ACC112 (cell line): ENCODE data around the gene NDE1.

ENCODE experiments used
- H2AFZ ChIP-seq: fragments of 200-600 bp; sonication (generic); one replicate; pipeline ENCODE4 v1.6.0; 2017; ENCODE audit warnings: antibody characterized with exemption, low read length; ENCODE audit not compliant: unreplicated experiment
- H3K27ac ChIP-seq: fragments of 200-600 bp; sonication (generic); 2 replicates; pipeline ENCODE4 v1.5.1; 2014; ENCODE audit warnings: low read depth, mild to moderate bottlenecking, antibody characterized with exemption, low read length, moderate library complexity
- H3K27me3 ChIP-seq: fragments of 200-600 bp; sonication (generic); 2 replicates; pipeline ENCODE4 v1.6.1; 2014; ENCODE audit warnings: mild to moderate bottlenecking, antibody characterized with exemption, low read length, moderate library complexity, mixed read lengths; ENCODE audit not compliant: insufficient read depth
- H3K36me3 ChIP-seq: fragments of 200-600 bp; sonication (generic); 2 replicates; pipeline ENCODE4 v1.6.1; 2016; ENCODE audit warnings: mild to moderate bottlenecking, antibody characterized with exemption, low read length, moderate library complexity, mixed read lengths; ENCODE audit not compliant: insufficient read depth
- H3K4me1 ChIP-seq: fragments of 200-600 bp; sonication (generic); one replicate; pipeline ENCODE4 v1.6.1; 2016; ENCODE audit warnings: low read length, mixed read lengths; ENCODE audit not compliant: insufficient read depth, unreplicated experiment, control insufficient read depth
- H3K4me3 ChIP-seq: fragments of 200-600 bp; sonication (generic); 2 replicates; pipeline ENCODE4 v1.5.1; 2014; ENCODE audit warnings: mild to moderate bottlenecking, low read depth, low read length
- H3K79me2 ChIP-seq: fragments of 200-600 bp; sonication (generic); one replicate; pipeline ENCODE4 v1.6.0; 2016; ENCODE audit warnings: low read length; ENCODE audit not compliant: control insufficient read depth, unreplicated experiment, insufficient read depth

NDE1 gene

DNA sequence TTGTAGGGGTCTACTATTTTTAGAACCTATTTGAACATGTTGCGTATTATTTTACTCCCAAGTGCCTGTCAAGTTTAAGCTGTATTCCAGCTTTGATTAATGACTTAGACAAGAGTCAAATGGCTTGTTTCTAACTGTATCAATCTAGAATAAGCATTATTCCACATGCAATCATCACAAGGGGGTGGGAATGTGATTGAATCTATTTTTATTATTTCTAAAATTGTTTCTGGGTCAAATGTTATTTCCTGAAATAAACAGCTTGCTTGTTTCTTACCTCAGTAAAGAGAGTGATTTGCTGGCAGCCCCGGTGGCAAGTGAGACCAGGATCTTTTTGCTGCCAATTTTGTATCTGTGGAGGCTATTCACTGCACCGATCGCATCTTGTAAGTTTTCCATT, 28.6 kb upstream of the NDE1 start:
- peaks cover 16% of the 10 kb centered on the region for H3K4me1 ChIP-seq
- no peaks in the 10 kb centered on the region for H3K79me2 ChIP-seq
- no peak overlapping the region for H2AFZ ChIP-seq
- no peaks in the 10 kb centered on the region for H3K27me3 ChIP-seq
- no peak overlapping the region for H3K27ac ChIP-seq
- peaks cover 30% of the 10 kb centered on the region for H3K36me3 ChIP-seq
- H3K4me3 ChIP-seq, result no peak overlapping the region

DNA sequence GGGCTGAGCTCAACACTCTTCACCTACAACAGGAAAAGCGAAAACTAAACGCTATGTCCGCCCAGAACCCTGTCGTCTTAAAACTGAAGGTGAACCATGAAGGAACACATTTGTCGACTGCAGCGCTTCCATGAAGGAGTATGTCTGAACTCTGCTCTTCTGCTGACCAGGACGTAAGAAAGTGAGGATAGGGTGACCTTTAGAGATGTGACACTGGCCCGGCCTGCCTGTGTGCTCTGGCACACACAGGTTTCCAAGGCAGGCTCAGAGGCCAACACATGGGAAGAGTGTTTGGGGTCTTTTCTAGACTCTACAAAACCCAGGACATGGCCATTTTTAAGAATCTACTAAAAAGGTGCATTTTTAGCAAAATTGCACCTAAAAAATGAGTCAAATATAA, 28.2 kb upstream of the NDE1 start:
- Histone ChIP-seq H3K79me2 (no peaks in the 10 kb centered on the region), H3K27me3 (no peaks in the 10 kb centered on the region), H3K4me1 (peaks cover 16% of the 10 kb centered on the region), H3K36me3 (peaks cover 27% of the 10 kb centered on the region), H3K27ac (no peak overlapping the region), H3K4me3 (no peak overlapping the region), H2AFZ (no peak overlapping the region)

- peaks cover 41% of the 10 kb centered on the region for H3K36me3 ChIP-seq
- H3K79me2 ChIP-seq, result no peaks in the 10 kb centered on the region
- H3K4me1 ChIP-seq, result no peaks in the 10 kb centered on the region
- H3K27me3 ChIP-seq, result no peaks in the 10 kb centered on the region
- no peak overlapping the region for H3K27ac ChIP-seq
- H2AFZ ChIP-seq, result no peak overlapping the region
- H3K4me3 ChIP-seq, result no peak overlapping the region
Observed at GRCh38 chr16:15631730-15632409, 18.2 kb upstream of the NDE1 start.

GRCh38 chr16:15635926-15636325, 14.1 kb upstream of the NDE1 start:
- Histone ChIP-seq H3K4me3 (no peak overlapping the region), H3K27ac (no peak overlapping the region), H2AFZ (no peak overlapping the region), H3K4me1 (no peaks in the 10 kb centered on the region), H3K27me3 (no peaks in the 10 kb centered on the region), H3K36me3 (peaks cover 44% of the 10 kb centered on the region), H3K79me2 (peaks cover 13% of the 10 kb centered on the region)

DNA sequence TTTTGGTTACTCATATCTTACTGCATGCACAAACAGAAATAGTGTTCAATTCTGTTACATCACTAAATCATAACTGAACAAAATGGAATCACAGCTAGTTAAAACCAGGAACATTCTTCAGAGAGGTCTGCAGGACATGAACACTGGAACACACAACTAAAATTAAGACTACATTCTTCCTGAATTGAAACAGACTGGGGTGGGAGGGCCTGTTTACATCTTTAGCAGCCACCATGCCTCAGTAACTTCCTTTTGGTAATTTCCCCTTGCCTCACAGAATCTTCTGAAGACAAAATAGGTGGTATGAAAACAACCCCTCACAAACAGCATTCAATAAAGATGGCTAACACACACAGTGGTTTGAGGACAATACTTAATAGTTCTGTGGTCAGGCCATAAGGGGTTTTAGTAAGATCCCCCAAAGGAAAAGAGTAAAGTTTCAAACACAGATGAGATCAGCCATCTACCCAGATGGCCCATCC, 13.6 kb upstream of the NDE1 start:
- Histone ChIP-seq H3K27me3 (no peaks in the 10 kb centered on the region), H3K36me3 (peaks cover 44% of the 10 kb centered on the region), H3K4me3 (no peak overlapping the region), H3K4me1 (peaks cover under 1% of the 10 kb centered on the region), H3K27ac (no peak overlapping the region), H2AFZ (no peak overlapping the region), H3K79me2 (peaks cover 18% of the 10 kb centered on the region)

DNA sequence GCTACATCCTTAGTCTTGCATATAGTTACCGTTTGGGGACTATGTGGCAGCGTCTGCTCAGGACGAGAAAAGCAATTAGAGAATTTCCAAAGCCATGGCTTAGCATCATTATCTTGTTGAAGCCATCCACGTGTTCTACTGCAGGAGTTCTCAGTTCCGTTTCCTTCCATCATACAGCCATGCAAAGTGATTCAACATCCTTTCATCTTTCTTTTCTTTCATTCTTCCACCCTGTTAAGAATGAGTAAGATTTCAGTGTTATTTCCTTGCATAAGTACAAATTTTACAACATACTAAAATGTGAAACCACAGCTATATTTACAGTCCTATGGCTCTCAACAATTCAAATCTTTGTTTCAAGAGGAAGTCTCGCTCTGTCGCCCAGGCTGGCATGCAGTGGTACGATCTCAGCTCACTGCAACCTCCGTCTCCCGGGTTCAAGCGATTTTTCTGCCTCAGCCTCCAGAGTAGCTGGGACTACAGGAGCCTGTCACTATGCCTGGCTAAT, 10.9 kb upstream of the NDE1 start:
- H3K4me3 ChIP-seq, result no peak overlapping the region
- peaks cover 9% of the 10 kb centered on the region for H3K4me1 ChIP-seq
- no peaks in the 10 kb centered on the region for H3K27me3 ChIP-seq
- H3K27ac ChIP-seq, result no peak overlapping the region
- peaks cover 32% of the 10 kb centered on the region for H3K79me2 ChIP-seq
- H3K36me3 ChIP-seq, result peaks cover 25% of the 10 kb centered on the region
- no peak overlapping the region for H2AFZ ChIP-seq

DNA sequence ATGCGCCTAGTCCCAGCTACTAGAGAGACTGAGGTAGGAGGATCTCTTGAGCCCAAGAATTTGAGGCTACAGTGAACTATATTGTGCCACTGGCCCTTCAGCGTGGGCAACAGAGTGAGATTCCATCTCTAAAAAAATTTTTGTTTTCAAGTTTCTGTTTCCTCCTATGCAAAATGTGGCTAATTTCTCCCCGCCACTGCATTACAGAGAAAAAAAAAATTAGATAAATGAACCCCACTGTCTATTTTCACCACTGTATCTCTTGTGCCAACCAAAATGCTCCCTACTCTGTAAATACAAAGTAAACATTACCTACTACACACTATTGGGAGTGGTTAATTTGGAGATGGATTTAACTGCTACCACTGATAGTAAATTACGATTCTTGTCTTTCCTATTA, 9.1 kb upstream of the NDE1 start:
- Histone ChIP-seq H3K27me3 (no peaks in the 10 kb centered on the region), H2AFZ (no peak overlapping the region), H3K27ac (no peak overlapping the region), H3K79me2 (peaks cover 32% of the 10 kb centered on the region), H3K4me3 (peak overlapping the region; percentile 89; the same call in 1 of the 2 replicates), H3K36me3 (peaks cover 15% of the 10 kb centered on the region), H3K4me1 (peaks cover 19% of the 10 kb centered on the region)

DNA sequence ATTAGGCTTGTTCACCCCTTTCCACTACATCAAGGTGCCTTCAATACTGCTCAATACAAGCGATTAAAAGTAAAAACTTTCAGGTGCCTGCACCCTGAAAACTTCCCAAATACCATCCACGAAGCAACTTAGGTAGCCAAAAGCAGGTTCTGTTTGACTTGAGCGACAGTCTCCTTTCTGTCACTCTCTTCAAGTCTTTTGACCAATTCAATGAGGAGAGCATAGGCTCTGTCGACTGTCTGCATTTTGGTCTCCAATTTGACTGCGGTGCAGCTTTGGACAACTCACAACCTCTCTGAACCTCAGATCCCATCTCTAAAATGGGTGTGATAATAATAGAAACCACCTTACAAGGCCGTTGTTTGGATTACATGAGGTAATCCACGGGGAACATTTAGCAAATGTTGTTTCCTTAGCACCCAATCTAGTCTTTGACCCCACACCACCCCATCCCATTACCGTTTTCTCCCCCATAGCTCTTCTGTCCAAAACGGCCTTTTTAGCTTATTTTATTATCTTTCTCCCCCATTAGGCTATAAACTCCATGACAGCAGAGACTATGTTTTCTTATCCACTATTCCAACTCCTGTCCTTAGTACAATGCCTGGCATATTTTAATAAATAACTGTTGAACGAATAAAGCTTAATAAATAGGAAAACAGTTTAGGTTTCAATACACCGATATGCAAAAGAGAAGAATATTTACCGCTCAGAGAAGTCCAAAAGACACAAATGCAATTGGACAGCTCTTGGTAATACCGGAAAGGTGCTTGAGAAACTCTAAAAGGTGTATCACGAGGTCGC, 8.1 kb upstream of the NDE1 start:
- Histone ChIP-seq H3K4me3 (peak overlapping the region; percentile 89), H3K4me1 (peaks cover 19% of the 10 kb centered on the region), H3K79me2 (peaks cover 32% of the 10 kb centered on the region), H3K27me3 (no peaks in the 10 kb centered on the region), H2AFZ (peak overlapping the region; percentile 76), H3K36me3 (peaks cover 5% of the 10 kb centered on the region), H3K27ac (peak overlapping the region; percentile 14; the same call in 1 of the 2 replicates)

DNA sequence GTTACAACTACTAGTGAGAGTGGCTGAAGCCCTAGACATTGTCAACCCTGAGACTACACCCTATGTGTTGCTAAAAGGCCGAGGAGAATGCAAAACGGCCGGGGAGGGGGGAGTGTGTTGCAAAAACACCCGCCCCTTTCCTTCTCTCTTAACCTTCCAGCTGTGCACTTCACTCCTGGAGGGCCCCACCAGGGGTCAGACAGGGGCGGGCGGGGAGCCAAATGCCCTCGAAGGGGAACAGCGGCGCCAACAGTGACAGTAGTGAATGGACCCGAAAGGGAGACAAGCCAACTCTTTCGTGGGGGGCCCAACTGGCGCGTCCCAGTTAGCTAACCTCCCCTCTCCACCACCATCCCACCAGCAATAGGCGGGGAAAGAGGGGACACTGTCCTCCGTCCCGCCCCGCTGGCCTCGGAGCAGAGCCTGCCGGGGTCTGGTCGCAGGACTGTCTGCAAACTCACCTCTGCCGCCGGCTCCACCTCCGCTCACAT, 7.4 kb upstream of the NDE1 start:
- Histone ChIP-seq H3K27ac (peak overlapping the region; percentile 45; the same call in 1 of the 2 replicates), H3K4me1 (peaks cover 19% of the 10 kb centered on the region), H3K36me3 (no peaks in the 10 kb centered on the region; the same call in 1 of the 2 replicates), H3K4me3 (peak overlapping the region; percentile 89), H3K27me3 (no peaks in the 10 kb centered on the region), H3K79me2 (peaks cover 32% of the 10 kb centered on the region), H2AFZ (peak overlapping the region; percentile 76)

DNA sequence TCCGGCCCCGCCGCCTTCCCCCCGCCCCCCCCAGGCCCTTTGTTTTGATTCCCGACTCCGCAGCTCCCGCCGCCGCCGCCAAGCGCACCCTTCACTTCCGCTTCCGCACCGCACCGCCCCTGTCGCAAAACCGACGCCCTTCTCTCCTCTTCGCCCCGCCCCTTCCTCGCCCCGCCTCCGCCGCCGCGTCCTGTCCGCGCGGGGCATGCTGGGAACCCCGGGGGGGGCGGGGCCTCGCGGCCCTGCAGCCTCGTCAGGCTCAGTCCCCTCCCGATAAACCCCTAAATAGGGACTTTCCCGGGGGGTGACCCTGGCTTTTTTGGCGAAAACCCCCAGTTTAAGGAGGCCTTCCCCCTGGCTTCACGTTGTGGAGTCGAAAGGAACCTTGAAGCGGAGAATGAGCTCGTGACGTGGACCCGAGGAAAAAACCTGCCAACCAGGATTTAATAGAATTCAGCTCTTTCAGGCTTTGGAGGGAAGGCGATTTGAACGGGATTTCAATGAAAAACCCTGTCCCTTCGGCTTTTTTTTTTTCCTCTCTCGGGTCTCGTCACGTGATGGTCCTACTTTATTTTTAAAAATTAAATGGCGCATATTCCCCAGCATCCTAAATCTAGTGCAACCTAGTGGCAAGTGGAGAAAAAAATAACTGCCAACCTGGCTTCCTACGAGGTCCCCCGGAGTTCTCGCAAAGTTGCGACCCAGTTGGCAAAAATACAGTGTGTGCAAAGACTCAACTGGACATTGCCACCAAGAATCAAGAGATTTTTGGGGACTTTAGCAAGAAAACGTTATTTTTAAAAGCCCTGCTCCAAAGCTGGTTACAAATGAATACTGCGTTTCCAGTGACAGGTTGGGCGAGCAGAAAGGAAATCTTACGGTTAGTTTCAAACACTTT, 6.7 kb upstream of the NDE1 start, which contains the start of gene MARF1:
Gene MARF1, minus strand, starts transcription at position 107 of the 898 bp plus-strand sequence. CDS start 3,921 bp downstream, outside the sequence.
- peak within 1 kb of the TSS; percentile 99 for H2AFZ ChIP-seq
- H3K4me3 ChIP-seq, result peak within 1 kb of the TSS; percentile 89
- H3K4me1 ChIP-seq, result peaks cover 19% of the 10 kb centered on the region
- peak within 1 kb of the TSS; percentile 97 for H3K27ac ChIP-seq
- no peaks in the 10 kb centered on the region; the same call in 1 of the 2 replicates for H3K36me3 ChIP-seq
- H3K27me3 ChIP-seq, result no peaks in the 10 kb centered on the region
- peaks cover 32% of the 10 kb centered on the region for H3K79me2 ChIP-seq
